Epithelial cell of proximal tubule (primary cell): Measurements from ENCODE around the gene PCK2. TPM values are rescaled to one million over a fixed set of nuclear protein-coding genes. Genes with fewer than 3 reads are reported as not detected.

Source experiments
- DNase-seq: peaks from one replicate; pipeline ENCODE4 v3.0.0-alpha.2; 2011; ENCODE audit warnings: low read depth
- H3K4me3 ChIP-seq: 2 replicates; pipeline ENCODE4 v1.5.1; 2011; ENCODE audit warnings: low read depth, mild to moderate bottlenecking, low read length
- CTCF ChIP-seq: conservative IDR thresholded peaks from 2 replicates; pipeline ENCODE4 v1.5.1; 2012; ENCODE audit warnings: low read depth, mild to moderate bottlenecking, low read length
- total RNA-seq: library from RNA; depleted of rRNA; stranded (reverse); fragments of >200 nt; gene quantifications from 2 replicates; pipeline ENCODE4 v1.2.3, GENCODE V29; 2015

The PCK2 gene
- total RNA-seq, 1 donor from 2014 or later = 40.0 TPM

GRCh38 chr14:24141097-24141880, 47.2 kb downstream of the PCK2 start, which contains the start of gene EMC9:
EMC9 (minus strand) TSS chr14:24141591; CDS start chr14:24141304, 287 bp downstream.
- H3K4me3 ChIP-seq = peak within 1 kb of the TSS; percentile 89
- DNase-seq = peak; percentile 91
- TF ChIP-seq CTCF = peak; percentile 37

- no peak for DNase-seq
- TF ChIP-seq CTCF = no peak
- no peak overlapping the region for H3K4me3 ChIP-seq
Measured at GRCh38 chr14:24143511-24143910, 49.4 kb downstream of the PCK2 start.

- no peak for TF ChIP-seq CTCF
Measured at GRCh38 chr14:24144451-24144850, 50.3 kb downstream of the PCK2 start.

GRCh38 chr14:24145219-24145618, 51.1 kb downstream of the PCK2 start:
- H3K4me3 ChIP-seq = peak overlapping the region; percentile 94
- TF ChIP-seq CTCF = no peak
- DNase-seq = no peak

More at GRCh38 chr14:24144451-24144850, 50.3 kb downstream of the PCK2 start:
- no peak overlapping the region for H3K4me3 ChIP-seq
- no peak for DNase-seq

GRCh38 chr14:24145690-24146452, 51.8 kb downstream of the PCK2 start:
- no peak for DNase-seq
- H3K4me3 ChIP-seq = peak overlapping the region; percentile 94
- no peak for TF ChIP-seq CTCF

- peak; percentile 66 for DNase-seq
- no peak for TF ChIP-seq CTCF
- H3K4me3 ChIP-seq = peak within 1 kb of the TSS; percentile 94
Measured at GRCh38 chr14:24146453-24146977, 52.4 kb downstream of the PCK2 start, which contains the start of gene PSME2. PSME2 (minus strand) TSS chr14:24146610; CDS start chr14:24146581, 29 bp downstream.
